Lung (tissue), 12 donors: Measurements from ENCODE around the gene SLC6A9. TPM values are rescaled to one million over a fixed set of nuclear protein-coding genes. Genes with fewer than 3 reads are reported as not detected.
A peak's percentile ranks its signal among the peaks of the same experiment; 100 is the strongest.

ENCODE experiments used
- ATAC-seq: fragments of 200-7000 bp; cut with Tn5 transposase; one replicate; pipeline ENCODE4 v1.9.1; 2020; ENCODE audit warnings: moderate number of reproducible peaks; ENCODE audit not compliant: insufficient read depth, low FRiP score
- DNase-seq, 3 donors: peaks; one replicate each; pipeline ENCODE4 v3.0.0-alpha.2; 2013 to 2017
- H3K27ac ChIP-seq, 2 donors: one replicate each; pipeline ENCODE4 v1.5.1; 2013; ENCODE audit warnings: mild to moderate bottlenecking in 2 of 2, moderate library complexity in 2 of 2, control low read depth in 1 of 2, inconsistent platforms in 1 of 2, low read depth in 1 of 2, low read length in 1 of 2
- H3K27me3 ChIP-seq, 3 donors: one replicate each; pipeline ENCODE4 v1.5.1; 2013; ENCODE audit warnings: low read length in 2 of 3; ENCODE audit not compliant: control insufficient read depth in 3 of 3, insufficient read depth in 3 of 3
- H3K36me3 ChIP-seq, 4 donors: one replicate each; pipeline ENCODE4 v1.5.1; 2013; ENCODE audit warnings: low read length in 4 of 4, mild to moderate bottlenecking in 1 of 4, moderate library complexity in 1 of 4; ENCODE audit not compliant: control insufficient read depth in 4 of 4, insufficient read depth in 4 of 4
- H3K4me1 ChIP-seq, 5 donors: one replicate each; pipeline ENCODE4 v1.5.1; 2013; ENCODE audit warnings: low read length in 5 of 5, mild to moderate bottlenecking in 2 of 5, moderate library complexity in 1 of 5; ENCODE audit not compliant: control insufficient read depth in 5 of 5, insufficient read depth in 5 of 5
- H3K4me3 ChIP-seq: one replicate; pipeline ENCODE4 v1.5.1; 2013; ENCODE audit warnings: mild to moderate bottlenecking, control low read depth, moderate library complexity
- H3K9ac ChIP-seq, 2 donors: one replicate each; pipeline ENCODE4 v1.5.1; 2013; ENCODE audit warnings: low read length in 2 of 2, control low read depth in 1 of 2; ENCODE audit not compliant: insufficient read depth in 1 of 2
- H3K9me3 ChIP-seq, 4 donors: one replicate each; pipeline ENCODE4 v1.5.1; 2013; ENCODE audit warnings: low read length in 3 of 4, mild to moderate bottlenecking in 1 of 4, moderate library complexity in 1 of 4; ENCODE audit not compliant: control insufficient read depth in 4 of 4, insufficient read depth in 3 of 4
- CTCF ChIP-seq: IDR thresholded peaks from 2 replicates; pipeline ENCODE4 v1.5.1; 2012; ENCODE audit warnings: mild to moderate bottlenecking; ENCODE audit errors: control extremely low read depth, extremely low read depth
- WGBS, 2 donors: extraction: QIAGEN DNeasy Blood & Tissue Kit; methylation state at CpG; one replicate each; pipeline ENCODE4 v1.1.7; 2013; 5-methylcytosine and 5-hydroxymethylcytosine counted together
- polyA plus RNA-seq, 2 donors: library from polyadenylated mRNA; stranded (reverse); fragments of 200-250 nt; gene quantifications; one replicate each; pipeline ENCODE4 v1.2.1, GENCODE V29; 2013
- total RNA-seq, 2 donors: library from RNA; depleted of rRNA in 1 of 2; stranded (reverse); fragments of >200 nt in 1 of 2; gene quantifications; one replicate each; pipeline ENCODE4 v1.2.1, GENCODE V29; 2014 to 2021
- donor health status: control.
- donor health status: control.
- donor health status: Bipolar disorder and iron deficiency.
- donor health status: healthy.
- donor health status: DM: yes; HTN: yes; CAD: no.

SLC6A9 gene
- total and polyA plus RNA-seq, 4 donors: 8.7 to 29.9 (median 9.4) TPM

DNA sequence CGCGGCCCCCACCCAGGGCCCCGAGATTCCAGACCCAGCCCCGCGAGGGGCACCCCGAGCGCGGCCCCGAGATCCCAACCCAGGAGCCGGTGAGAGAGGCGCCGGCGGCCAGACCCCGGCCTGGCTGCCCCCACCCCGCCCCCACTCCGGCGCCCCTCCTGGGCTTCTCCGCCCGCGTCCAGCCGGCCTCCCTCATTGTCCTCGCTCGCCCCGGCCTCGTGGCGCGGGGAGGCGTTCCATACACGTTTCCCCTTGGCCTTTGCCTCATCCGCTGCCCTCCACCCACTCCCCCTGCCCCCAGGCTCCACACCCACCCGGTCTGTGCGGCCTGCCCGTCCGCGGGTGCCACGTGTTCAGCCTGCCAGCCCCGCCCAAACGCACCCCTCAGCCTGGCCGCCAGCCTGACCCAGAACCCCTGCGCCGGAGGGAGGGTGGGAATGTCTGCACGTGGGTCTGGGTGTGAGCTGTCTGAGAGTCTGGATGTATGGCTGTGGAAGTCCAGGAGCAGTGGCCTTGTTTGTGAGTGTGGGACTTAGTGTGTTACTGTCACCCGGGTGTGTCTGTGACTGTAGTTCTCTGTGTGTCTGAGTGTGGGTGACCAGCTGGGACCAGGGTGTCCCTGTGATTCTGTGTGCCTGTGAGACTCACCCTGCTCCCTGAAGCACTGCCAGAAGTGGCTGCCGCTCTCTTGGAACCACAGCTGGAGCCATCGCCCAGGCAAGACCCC lies 51.6 kb downstream of the SLC6A9 start:
- Histone ChIP-seq H3K9ac (no peak overlapping the region), H3K27ac (peak overlapping the region; percentile 42 to 59), H3K4me3 (peak overlapping the region; percentile 42), H3K27me3 (no peaks in the 10 kb centered on the region), H3K9me3 (no peaks in the 10 kb centered on the region), H3K36me3 (peaks cover 0 to 17% (median 14%) of the 10 kb centered on the region in 4 donors), H3K4me1 (peaks cover 0 to 30% (median 19%) of the 10 kb centered on the region in 5 donors)
- peak; percentile 45 to 65 (median 65) for DNase-seq
- TF ChIP-seq CTCF: no peak
- whole genome bisulfite sequencing, 2 donors: 4 to 8% methylated on average over 30 to 45 of the region's 45 CpGs
- ATAC-seq: peak; percentile 16

DNA sequence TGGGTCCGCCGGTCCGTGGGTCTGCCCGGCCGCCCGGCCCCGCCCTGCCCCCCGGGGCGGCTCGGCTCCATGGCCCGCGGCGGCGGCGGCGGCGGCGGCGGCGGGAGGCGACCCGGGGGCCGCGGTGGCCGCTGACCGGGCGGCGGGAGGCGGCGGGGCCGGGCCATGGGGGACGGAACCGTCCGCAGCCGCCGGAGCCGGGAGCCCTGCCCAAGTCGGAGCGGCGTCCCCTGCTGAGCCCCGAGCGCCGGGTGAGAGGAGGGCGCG lies 52.1 kb downstream of the SLC6A9 start:
- 0% methylated on average over 3 to 45 of the region's 45 CpGs for WGBS, 2 donors
- Histone ChIP-seq H3K9ac (no peak overlapping the region), H3K27ac (peak overlapping the region in 1 of 2 donors; percentile 59), H3K4me3 (peak overlapping the region; percentile 42), H3K4me1 (peaks cover 0 to 33% (median 19%) of the 10 kb centered on the region in 5 donors), H3K9me3 (no peaks in the 10 kb centered on the region), H3K36me3 (peaks cover 0 to 17% (median 13%) of the 10 kb centered on the region in 4 donors), H3K27me3 (no peaks in the 10 kb centered on the region)
- TF ChIP-seq CTCF: no peak
- DNase-seq (no peak), ATAC-seq (no peak)

DNA sequence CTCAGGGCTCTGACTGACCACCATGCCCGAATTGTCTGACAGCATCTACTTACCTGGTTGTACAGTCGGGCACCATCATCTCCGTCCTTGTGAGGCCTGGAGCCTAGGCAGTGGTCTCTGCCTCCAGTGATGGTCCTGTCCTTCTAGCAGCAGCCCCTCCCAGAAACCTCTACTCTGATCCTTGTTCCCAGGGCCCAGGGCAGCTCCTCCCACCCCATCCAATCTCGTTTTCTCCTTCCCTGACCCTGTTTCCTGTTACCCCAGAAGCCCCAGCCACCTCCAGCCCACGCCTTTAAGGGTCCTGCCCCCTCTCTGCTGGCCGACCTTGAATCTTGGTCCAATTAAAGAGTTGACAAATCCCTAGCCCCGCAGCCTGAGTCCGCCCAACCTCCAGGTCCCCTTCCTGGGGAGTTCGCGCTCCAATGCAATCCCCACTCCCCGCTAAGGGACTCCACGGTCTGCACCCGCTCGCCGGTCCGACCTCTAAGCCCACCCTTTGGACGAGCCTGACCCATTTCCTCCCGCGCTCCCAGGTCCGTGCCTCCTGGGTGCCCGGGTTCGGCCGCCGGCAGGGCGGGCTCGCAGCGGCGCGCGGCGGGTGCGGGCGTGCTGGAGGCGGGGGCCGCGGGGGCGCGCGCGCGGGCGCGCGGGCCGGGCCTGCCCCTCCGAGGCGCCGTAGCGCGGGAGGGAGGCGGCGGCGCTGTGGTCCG lies 52.6 kb downstream of the SLC6A9 start, which contains the start of gene B4GALT2:
Gene B4GALT2 (plus strand): TSS at position 660 of the 710 bp plus-strand sequence. CDS start 1,951 bp downstream, outside the sequence.
- ATAC-seq (no peak), DNase-seq (peak; percentile 30 to 59 (median 36))
- Histone ChIP-seq H3K27me3 (no peaks in the 10 kb centered on the region), H3K9ac (no peak within 1 kb of the TSS), H3K9me3 (no peaks in the 10 kb centered on the region), H3K4me3 (peak within 1 kb of the TSS; percentile 42), H3K27ac (peak within 1 kb of the TSS; percentile 42 to 59), H3K4me1 (peaks cover 0 to 37% (median 19%) of the 10 kb centered on the region in 5 donors), H3K36me3 (peaks cover 0 to 17% (median 13%) of the 10 kb centered on the region in 4 donors)
- TF ChIP-seq CTCF: no peak
- 6 to 9% methylated on average over 35 to 54 of the region's 54 CpGs for WGBS, 2 donors
